Measurements from ENCODE around the gene EIF3K. TPM values are rescaled to one million over a fixed set of nuclear protein-coding genes. Genes with fewer than 3 reads are reported as not detected.

The EIF3K gene
- polyA plus RNA-seq, 2 of the 4 experiments (the other 2 are of a cell fraction): 419 to 937 TPM

DNA sequence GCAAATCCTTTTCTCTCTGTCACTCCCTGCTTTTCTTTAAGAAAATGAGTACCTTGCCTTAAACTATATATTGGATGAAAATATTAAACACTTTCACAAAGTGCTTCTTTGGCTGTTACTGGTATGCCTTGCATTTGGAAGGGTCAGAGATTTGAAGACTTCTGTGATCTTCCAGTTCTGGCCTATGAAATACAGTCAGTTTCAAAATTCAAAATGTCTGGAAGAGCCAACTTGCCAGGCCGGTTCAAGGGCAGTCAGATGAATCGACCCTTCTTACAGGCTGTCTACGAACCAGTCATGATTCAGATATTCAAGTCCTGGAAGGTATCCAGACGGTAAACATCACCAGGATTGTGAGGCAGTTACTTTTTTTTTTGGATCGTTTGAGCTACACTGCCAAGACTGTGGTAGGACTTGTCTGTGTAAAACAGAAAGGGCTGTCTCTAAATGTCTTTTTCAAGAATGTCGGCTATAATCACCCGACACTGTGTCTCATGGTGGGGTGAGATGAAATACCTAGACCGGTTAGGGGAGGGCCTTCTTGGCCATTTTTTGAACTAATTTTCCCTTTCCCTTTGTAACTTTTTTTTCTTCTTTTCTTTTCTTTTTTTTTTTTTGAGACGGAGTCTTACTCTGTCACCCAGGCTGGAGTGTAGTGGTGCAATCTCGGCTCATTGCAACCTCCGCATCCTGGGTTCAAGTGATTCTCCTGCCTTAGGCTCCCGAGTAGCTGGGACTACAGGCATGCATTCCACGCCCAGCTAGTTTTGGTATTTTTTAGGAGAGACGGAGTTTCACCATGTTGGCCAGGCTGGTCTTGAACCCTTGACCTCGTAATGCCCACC, 39.7 kb downstream of the EIF3K start (continued):
- TF ChIP-seq EP300 (IDR thresholded peaks at IDR 0.05): peak; percentile 65 to 73; a peak in 2 of 5 replicates
- peak in 1 of 2 experiments; percentile 72; a peak in 2 of 4 replicates for TF ChIP-seq CEBPB (IDR thresholded peaks at IDR 0.05)
- TF ChIP-seq RARB (CRISPR knock-in tag; IDR thresholded peaks at IDR 0.05): no peak
- no peak for TF ChIP-seq MAFK (IDR thresholded peaks at IDR 0.05; ENCODE audit: partially characterized antibody)
- no peak for TF ChIP-seq ZSCAN20 (CRISPR knock-in tag; IDR thresholded peaks at IDR 0.05)
- TF ChIP-seq FOSL2 (IDR thresholded peaks at IDR 0.05): peak; percentile 82; the same call in 1 of the 2 replicates
- peak; percentile 95 for TF ChIP-seq FOSL2 (CRISPR knock-in tag; IDR thresholded peaks at IDR 0.05)
- peak; percentile 82 for TF ChIP-seq JUNB (IDR thresholded peaks at IDR 0.05)
- TF ChIP-seq FOSB (CRISPR knock-in tag; IDR thresholded peaks at IDR 0.05): peak; percentile 68; the same call in 1 of the 2 replicates
- TF ChIP-seq ZC3H11A (IDR thresholded peaks at IDR 0.05): no peak
- no peak for TF ChIP-seq REST (IDR thresholded peaks at IDR 0.05)
- TF ChIP-seq SMC3 (IDR thresholded peaks at IDR 0.05): peak; percentile 44
- TF ChIP-seq BHLHE40 (IDR thresholded peaks at IDR 0.05; ENCODE audit: low read depth, low read length): no peak
- no peak for TF ChIP-seq MYC (IDR thresholded peaks at IDR 0.05; ENCODE audit: borderline replicate concordance, low read length)
- TF ChIP-seq NR3C1 (IDR thresholded peaks at IDR 0.05): no peak
- no peak for TF ChIP-seq CHD2 (IDR thresholded peaks at IDR 0.05; ENCODE audit: low read length, partially characterized antibody)
- TF ChIP-seq EHMT2 (IDR thresholded peaks at IDR 0.05; ENCODE audit: low read depth): no peak
- peak; percentile 30 to 38; a peak in 2 of 5 replicates for TF ChIP-seq RAD21 (conservative IDR thresholded peaks at IDR 0.05 in 1 of 2, IDR thresholded peaks at IDR 0.05 in 1 of 2)
- TF ChIP-seq HOXA7 (CRISPR knock-in tag; IDR thresholded peaks at IDR 0.05): peak; percentile 86
- TF ChIP-seq GATA3 (IDR thresholded peaks at IDR 0.05; ENCODE audit: borderline replicate concordance): peak; percentile 88; the same call in 1 of the 2 replicates
- no peak for TF ChIP-seq PHF8 (IDR thresholded peaks at IDR 0.05; ENCODE audit: borderline replicate concordance, low read depth)
- no peak for TF ChIP-seq EHF (CRISPR knock-in tag; IDR thresholded peaks at IDR 0.05)
- TF ChIP-seq, protein P1, sequence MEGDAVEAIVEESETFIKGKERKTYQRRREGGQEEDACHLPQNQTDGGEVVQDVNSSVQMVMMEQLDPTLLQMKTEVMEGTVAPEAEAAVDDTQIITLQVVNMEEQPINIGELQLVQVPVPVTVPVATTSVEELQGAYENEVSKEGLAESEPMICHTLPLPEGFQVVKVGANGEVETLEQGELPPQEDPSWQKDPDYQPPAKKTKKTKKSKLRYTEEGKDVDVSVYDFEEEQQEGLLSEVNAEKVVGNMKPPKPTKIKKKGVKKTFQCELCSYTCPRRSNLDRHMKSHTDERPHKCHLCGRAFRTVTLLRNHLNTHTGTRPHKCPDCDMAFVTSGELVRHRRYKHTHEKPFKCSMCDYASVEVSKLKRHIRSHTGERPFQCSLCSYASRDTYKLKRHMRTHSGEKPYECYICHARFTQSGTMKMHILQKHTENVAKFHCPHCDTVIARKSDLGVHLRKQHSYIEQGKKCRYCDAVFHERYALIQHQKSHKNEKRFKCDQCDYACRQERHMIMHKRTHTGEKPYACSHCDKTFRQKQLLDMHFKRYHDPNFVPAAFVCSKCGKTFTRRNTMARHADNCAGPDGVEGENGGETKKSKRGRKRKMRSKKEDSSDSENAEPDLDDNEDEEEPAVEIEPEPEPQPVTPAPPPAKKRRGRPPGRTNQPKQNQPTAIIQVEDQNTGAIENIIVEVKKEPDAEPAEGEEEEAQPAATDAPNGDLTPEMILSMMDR (IDR thresholded peaks at IDR 0.05): no peak
- no peak for TF ChIP-seq KDM1A (IDR thresholded peaks at IDR 0.05; ENCODE audit: low read depth)
- TF ChIP-seq HOXB13 (CRISPR knock-in tag; IDR thresholded peaks at IDR 0.05; ENCODE audit: low read depth): no peak; the same call in 1 of the 2 replicates
